ENCODE data around the gene RSBN1L. TPM values are rescaled to one million over a fixed set of nuclear protein-coding genes. Genes with fewer than 3 reads are reported as not detected.

RSBN1L gene
- total RNA-seq, 1 experiment from 2014 or later, result 15.5 TPM

- no peak overlapping the region for H2AFZ ChIP-seq (ENCODE audit: low read depth, low read length, poor library complexity, severe bottlenecking)
- POLR2A ChIA-PET, result no interaction called here
- H3K4me3 ChIP-seq (replicated peaks in 1 of 2; ENCODE audit: low read depth in 1 of 2, low read length in 2 of 2), result no peak overlapping the region
- no peaks in the 10 kb centered on the region for H3K27me3 ChIP-seq (ENCODE audit: insufficient read depth, low read length)
- H3K9ac ChIP-seq (ENCODE audit: low read length), result no peak overlapping the region
- RAD21 ChIA-PET (ENCODE audit: low non-redundant PET in 1 of 2, low total read pairs in 2 of 2, uncharacterized antibody in 2 of 2, unreplicated experiment in 2 of 2), result no interaction called here
- no peaks in the 10 kb centered on the region for H3K4me1 ChIP-seq (ENCODE audit: control insufficient read depth in 1 of 2, insufficient read depth in 2 of 2, low read length in 2 of 2)
- no peak for TF ChIP-seq SRF (IDR thresholded peaks at IDR 0.05; ENCODE audit: low read depth)
- TF ChIP-seq TCF7L2 (IDR thresholded peaks at IDR 0.05; ENCODE audit: borderline replicate concordance, extremely low read depth, insufficient read depth, insufficient read length), result no peak
- TF ChIP-seq EZH2phosphoT487 (IDR thresholded peaks at IDR 0.05; ENCODE audit: borderline replicate concordance), result no peak
- no peak for TF ChIP-seq FOSL1 (IDR thresholded peaks at IDR 0.05; ENCODE audit: low read depth)
- no peak for TF ChIP-seq YY1 (IDR thresholded peaks at IDR 0.05; ENCODE audit: extremely low read depth, insufficient replicate concordance, low read depth, low read length)
- no peak for TF ChIP-seq ZFX (IDR thresholded peaks at IDR 0.05)
- TF ChIP-seq REST (IDR thresholded peaks at IDR 0.05; ENCODE audit: low read depth), result no peak
- TF ChIP-seq CEBPB (IDR thresholded peaks at IDR 0.05; ENCODE audit: low read depth), result no peak
- no peak for TF ChIP-seq CTCF (IDR thresholded peaks at IDR 0.05 in 2 of 3, conservative IDR thresholded peaks at IDR 0.05 in 1 of 3; ENCODE audit: borderline replicate concordance in 1 of 3, insufficient read depth in 1 of 3, low read depth in 2 of 3, low read length in 2 of 3)
- TF ChIP-seq ELF1 (IDR thresholded peaks at IDR 0.05; ENCODE audit: borderline replicate concordance, low read depth), result no peak
- TF ChIP-seq POLR2A (IDR thresholded peaks at IDR 0.05; ENCODE audit: borderline replicate concordance, extremely low read depth, insufficient read depth, insufficient read length), result no peak
- no peak for TF ChIP-seq POLR2AphosphoS5 (IDR thresholded peaks at IDR 0.05; ENCODE audit: low read depth, low read length)
- TF ChIP-seq EZH2 (IDR thresholded peaks at IDR 0.05), result no peak
- TF ChIP-seq MAX (IDR thresholded peaks at IDR 0.05), result no peak
- no peak for TF ChIP-seq RAD21 (IDR thresholded peaks at IDR 0.05; ENCODE audit: low read depth)
- TF ChIP-seq ZNF274 (IDR thresholded peaks at IDR 0.05; ENCODE audit: low read depth, low read length), result no peak
- no peak for TF ChIP-seq ATF3 (IDR thresholded peaks at IDR 0.05)
- no peak for TF ChIP-seq EGR1 (IDR thresholded peaks at IDR 0.05; ENCODE audit: low read depth)
- CTCF ChIA-PET, result no interaction called here
- peaks cover 9 to 15% of the 10 kb centered on the region in 2 experiments; a peak in 3 of 4 replicates for H3K9me3 ChIP-seq (ENCODE audit: control insufficient read depth in 1 of 2, insufficient read depth in 1 of 2, low read depth in 1 of 2, low read length in 2 of 2)
- no peak for ATAC-seq
- H3K4me2 ChIP-seq (ENCODE audit: low read length), result no peak overlapping the region
- intact Hi-C loops (cut with micrococcal nuclease), result no loop called here
- no peaks in the 10 kb centered on the region for H3K9me2 ChIP-seq (ENCODE audit: insufficient read depth)
- no peaks in the 10 kb centered on the region for H3K36me3 ChIP-seq (ENCODE audit: control insufficient read depth in 1 of 2, insufficient read depth in 2 of 2, low read length in 2 of 2)
- DNase-seq (ENCODE audit: low read depth, low spot score), result no peak
- no peaks in the 10 kb centered on the region for H4K20me1 ChIP-seq (ENCODE audit: insufficient read depth)
- peaks cover 36% of the 10 kb centered on the region for H3K79me2 ChIP-seq (ENCODE audit: insufficient read depth, low read length)
- no TSS peak for BruUV-seq (replicated peaks)
- H3K27ac ChIP-seq (ENCODE audit: low read depth, low read length), result no peak overlapping the region
These were observed 127.5 kb downstream of the RSBN1L start for GRCh38 chr7:77823787-77824186.

All from HCT116 (cell line).